Central memory CD8-positive, alpha-beta T cell (primary cell): Measurements from ENCODE around the gene TMEM91.
"Not testable (repeated sequence)": the region's sequence is repeated elsewhere in the genome, so short reads cannot be mapped to it uniquely, and the experiment has no call there.

Source experiments
- ATAC-seq: fragments of 150-1000 bp; cut with Tn5 transposase; replicated peaks from 2 replicates; pipeline ENCODE4 v1.10.0; 2022; ENCODE audit warnings: mild to moderate bottlenecking, moderate FRiP score, moderate number of reproducible peaks; ENCODE audit not compliant: poor library complexity, severe bottlenecking; ENCODE audit errors: extremely low read depth
- DNase-seq, 2 donors: peaks; one replicate each; pipeline ENCODE4 v3.0.0; 2021; ENCODE audit warnings: low spot score in 2 of 2
- H3K27ac Mint-ChIP-seq: one replicate; pipeline ENCODE4 v1.8.0; 2022; ENCODE audit warnings: low read depth, mild to moderate bottlenecking, moderate library complexity, mixed read lengths
- H3K27me3 Mint-ChIP-seq: one replicate; pipeline ENCODE4 v1.8.0; 2022; ENCODE audit warnings: mixed read lengths
- H3K36me3 Mint-ChIP-seq: one replicate; pipeline ENCODE4 v1.8.0; 2022; ENCODE audit warnings: mild to moderate bottlenecking, moderate library complexity, mixed read lengths; ENCODE audit not compliant: insufficient read depth
- H3K4me1 Mint-ChIP-seq: one replicate; pipeline ENCODE4 v1.8.0; 2022; ENCODE audit warnings: mixed read lengths
- H3K4me3 Mint-ChIP-seq: one replicate; pipeline ENCODE4 v1.8.0; 2022; ENCODE audit warnings: mild to moderate bottlenecking, moderate library complexity, mixed read lengths
- H3K9me3 Mint-ChIP-seq: one replicate; pipeline ENCODE4 v1.8.0; 2022; ENCODE audit warnings: mixed read lengths

The TMEM91 gene

DNA sequence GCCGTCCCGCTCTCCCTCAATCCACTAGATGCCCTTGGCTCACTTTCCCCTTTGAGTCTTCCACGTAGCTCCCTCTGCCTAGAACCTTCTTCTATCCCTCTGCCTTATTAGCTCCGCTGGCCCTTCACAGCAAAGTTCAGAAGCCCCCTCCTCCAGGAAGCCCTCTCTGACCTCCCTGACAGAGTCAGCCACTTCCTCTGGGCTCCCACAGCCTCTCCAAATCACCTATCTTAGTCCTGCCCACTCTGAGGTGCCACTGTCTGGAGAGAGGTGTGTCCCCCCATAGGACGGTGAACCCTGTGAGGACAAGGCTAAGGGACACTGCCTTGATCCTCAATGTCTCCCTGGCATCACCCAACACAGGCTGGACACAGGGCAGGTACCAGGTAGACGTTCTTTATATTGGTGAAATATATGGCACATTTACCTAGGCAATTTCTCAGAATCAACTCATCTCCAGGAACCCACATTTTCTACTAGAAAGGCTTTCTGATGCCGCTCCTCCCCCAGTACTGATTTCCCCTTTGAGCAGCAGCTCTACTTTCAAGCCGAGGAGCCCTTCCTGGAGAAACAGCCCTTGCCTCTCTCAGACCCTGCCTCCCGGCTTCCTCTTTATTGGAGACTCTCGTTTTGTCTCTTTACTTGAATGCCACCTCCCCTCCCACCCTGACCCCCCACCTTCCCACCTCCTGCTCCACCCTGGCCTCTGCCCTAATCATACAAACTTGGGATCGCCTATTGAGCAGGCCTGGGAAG lies 19.2 kb upstream of the TMEM91 start:
- Mint-ChIP-seq H3K4me3 (peak overlapping the region; percentile 43), H3K36me3 (peaks cover 39% of the 10 kb centered on the region)

DNA sequence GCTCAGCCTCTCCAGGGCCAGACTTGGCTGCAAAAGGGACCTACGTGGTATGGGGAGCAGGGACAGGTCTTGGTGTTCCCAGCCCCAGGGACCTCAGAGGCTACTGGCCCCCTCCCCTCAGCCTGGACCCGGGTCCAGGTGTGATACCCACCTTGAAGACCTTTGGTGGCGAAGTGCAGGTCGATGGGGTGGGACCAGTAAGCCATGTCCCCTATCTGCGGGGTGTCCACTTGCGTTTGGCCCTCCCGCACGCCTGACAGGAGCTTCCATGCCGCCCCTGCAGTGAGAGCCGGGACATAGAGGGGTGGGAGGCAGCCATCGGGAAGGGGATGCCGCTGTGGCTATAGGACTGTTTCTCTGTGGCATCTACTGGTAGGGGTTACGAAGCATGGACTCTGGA lies 18.6 kb upstream of the TMEM91 start:
- H3K9me3 Mint-ChIP-seq = no peaks in the 10 kb centered on the region
- H3K27me3 Mint-ChIP-seq = no peaks in the 10 kb centered on the region
- DNase-seq = no peak
- H3K36me3 Mint-ChIP-seq = peaks cover 33% of the 10 kb centered on the region
- no peak for ATAC-seq
- H3K4me3 Mint-ChIP-seq = peak overlapping the region; percentile 43
- H3K4me1 Mint-ChIP-seq = peaks cover 49% of the 10 kb centered on the region
- H3K27ac Mint-ChIP-seq = no peak overlapping the region

More for the DNA sequence above, 19.2 kb upstream of the TMEM91 start:
- DNase-seq (no peak), ATAC-seq (no peak)
- Mint-ChIP-seq H3K27me3 (no peaks in the 10 kb centered on the region), H3K9me3 (no peaks in the 10 kb centered on the region), H3K27ac (peak overlapping the region; percentile 92), H3K4me1 (peaks cover 49% of the 10 kb centered on the region)

DNA sequence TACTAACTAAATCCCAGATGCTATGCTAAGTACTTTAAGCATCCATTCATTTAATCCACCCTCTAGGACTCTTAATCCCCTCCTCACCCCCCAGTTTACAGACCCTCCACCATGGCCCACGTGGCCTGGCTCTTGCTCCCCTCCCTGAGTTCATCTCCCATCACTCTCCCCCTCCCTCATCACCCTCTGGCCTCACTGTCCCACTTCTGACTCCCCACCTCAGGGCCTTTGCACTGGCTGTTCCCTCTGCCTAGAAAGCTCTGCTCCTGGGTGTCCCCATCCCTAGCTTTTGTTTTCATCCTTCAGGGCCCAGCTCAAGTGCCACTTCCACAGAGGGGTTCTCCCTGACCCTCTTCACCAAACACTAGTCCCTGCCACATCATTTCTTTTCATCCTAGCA lies 16.6 kb upstream of the TMEM91 start:
- no peak overlapping the region for H3K27ac Mint-ChIP-seq
- peaks cover 56% of the 10 kb centered on the region for H3K4me1 Mint-ChIP-seq
- ATAC-seq (no peak), DNase-seq (no peak)
- no peak overlapping the region for H3K4me3 Mint-ChIP-seq
- H3K9me3 Mint-ChIP-seq = no peaks in the 10 kb centered on the region
- H3K36me3 Mint-ChIP-seq = peaks cover 32% of the 10 kb centered on the region
- H3K27me3 Mint-ChIP-seq = no peaks in the 10 kb centered on the region

DNA sequence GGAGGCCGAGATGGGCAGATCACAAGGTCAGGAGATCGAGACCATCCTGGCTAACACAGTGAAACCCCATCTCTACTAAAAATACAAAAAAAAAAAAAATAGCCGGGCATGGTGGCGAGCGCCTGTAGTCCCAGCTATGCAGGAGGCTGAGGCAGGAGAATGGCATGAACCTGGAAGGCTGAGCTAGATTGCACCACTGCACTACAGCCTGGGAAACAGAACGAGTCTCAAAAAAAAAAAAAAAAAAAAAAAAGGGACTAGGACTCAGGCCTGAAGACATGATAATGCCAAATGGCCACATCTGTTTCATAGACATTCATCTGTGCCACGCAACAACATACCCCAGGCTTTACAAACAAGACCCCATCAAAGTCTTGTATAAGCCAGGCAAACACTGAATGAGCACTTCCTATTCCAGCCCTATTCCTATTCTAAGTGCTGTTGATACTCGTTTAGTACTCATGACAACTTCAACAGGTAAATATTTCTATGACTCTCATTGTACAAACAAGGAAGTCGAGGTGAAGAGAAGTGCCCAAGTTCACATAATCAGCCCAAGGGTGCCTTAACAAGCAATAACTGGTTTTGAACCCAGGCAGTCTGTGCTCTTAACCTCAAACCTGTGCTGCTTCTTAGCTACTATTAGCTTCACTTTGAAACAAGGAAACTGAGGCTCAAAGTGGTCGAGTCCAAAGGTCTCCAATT lies 14.0 kb upstream of the TMEM91 start:
- Mint-ChIP-seq H3K4me3 (peak overlapping the region; percentile 85), H3K4me1 (peaks cover 45% of the 10 kb centered on the region), H3K27me3 (no peaks in the 10 kb centered on the region), H3K36me3 (peaks cover 25% of the 10 kb centered on the region), H3K27ac (no peak overlapping the region), H3K9me3 (no peaks in the 10 kb centered on the region)
- ATAC-seq = no peak
- DNase-seq = no peak

DNA sequence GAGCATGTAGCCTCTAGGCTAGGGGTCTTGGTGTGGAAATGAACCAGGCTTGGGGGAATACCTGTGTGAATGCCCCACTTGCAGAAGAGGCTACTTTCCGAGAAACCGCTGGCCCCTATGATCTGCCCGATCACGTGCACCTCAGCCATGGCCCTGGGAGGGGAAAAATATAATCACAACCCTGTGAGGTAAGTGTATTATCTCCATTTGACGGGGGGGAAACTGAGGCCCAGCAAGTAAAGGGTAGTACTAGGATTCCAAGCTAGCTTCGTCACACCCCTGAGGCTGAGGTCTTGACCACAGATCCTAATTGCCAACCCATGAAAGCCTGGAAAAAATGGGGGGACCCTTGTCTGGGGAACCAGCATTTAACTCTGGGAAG lies 13.0 kb upstream of the TMEM91 start:
- H3K4me3 Mint-ChIP-seq = peak overlapping the region; percentile 85
- ATAC-seq (no peak), DNase-seq (no peak)
- no peaks in the 10 kb centered on the region for H3K27me3 Mint-ChIP-seq
- H3K4me1 Mint-ChIP-seq = peaks cover 34% of the 10 kb centered on the region
- no peaks in the 10 kb centered on the region for H3K9me3 Mint-ChIP-seq
- H3K27ac Mint-ChIP-seq = peak overlapping the region; percentile 99
- peaks cover 23% of the 10 kb centered on the region for H3K36me3 Mint-ChIP-seq

DNA sequence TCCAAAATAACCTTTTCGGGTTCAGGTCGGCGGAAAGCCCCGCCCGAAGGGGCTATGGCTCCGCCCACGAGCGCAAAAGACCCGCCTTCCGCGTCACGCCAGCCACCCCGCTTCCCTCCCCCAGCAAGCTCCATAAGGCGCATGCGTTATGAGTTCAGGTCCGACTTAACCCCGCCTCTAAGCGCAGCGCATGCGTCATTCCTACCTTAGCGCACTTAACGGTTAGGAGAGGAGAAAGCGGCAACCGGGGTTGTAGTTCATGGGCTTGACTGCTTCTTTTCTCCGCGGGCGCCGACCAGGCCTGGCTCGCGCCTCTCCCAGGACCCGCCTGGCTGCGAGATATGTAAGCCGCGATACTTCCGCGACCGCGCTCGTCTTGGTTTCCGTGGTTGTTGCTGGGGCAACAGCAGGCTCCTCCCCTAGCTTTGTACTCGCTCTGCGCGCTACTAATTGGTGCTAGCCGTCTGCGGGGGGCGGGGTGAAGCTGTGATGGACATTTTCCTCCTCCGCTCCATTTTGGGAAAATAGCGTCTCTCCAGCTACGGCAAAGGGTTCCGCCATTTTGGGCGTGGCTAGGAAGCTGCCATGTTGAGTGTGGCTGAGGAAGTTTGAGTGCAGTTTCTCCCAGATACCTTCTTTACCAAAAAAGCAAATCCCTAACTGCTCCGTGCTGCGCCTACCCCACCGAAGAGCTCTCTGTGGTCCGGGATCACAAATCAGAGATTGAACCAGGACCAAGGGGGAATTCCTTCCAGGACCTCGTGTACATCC lies 12.4 kb upstream of the TMEM91 start, which contains the start of gene B9D2:
TSS of gene B9D2 (minus strand) at position 397 of the 771 bp plus-strand sequence. CDS start 630 bp downstream, outside the sequence.
- H3K4me3 Mint-ChIP-seq = peak within 1 kb of the TSS; percentile 85
- peak; percentile 96 to 98 for DNase-seq
- no peaks in the 10 kb centered on the region for H3K27me3 Mint-ChIP-seq
- no peaks in the 10 kb centered on the region for H3K9me3 Mint-ChIP-seq
- H3K36me3 Mint-ChIP-seq = peaks cover 23% of the 10 kb centered on the region
- H3K4me1 Mint-ChIP-seq = peaks cover 32% of the 10 kb centered on the region
- ATAC-seq = peak; percentile 95
- H3K27ac Mint-ChIP-seq = peak within 1 kb of the TSS; percentile 99

DNA sequence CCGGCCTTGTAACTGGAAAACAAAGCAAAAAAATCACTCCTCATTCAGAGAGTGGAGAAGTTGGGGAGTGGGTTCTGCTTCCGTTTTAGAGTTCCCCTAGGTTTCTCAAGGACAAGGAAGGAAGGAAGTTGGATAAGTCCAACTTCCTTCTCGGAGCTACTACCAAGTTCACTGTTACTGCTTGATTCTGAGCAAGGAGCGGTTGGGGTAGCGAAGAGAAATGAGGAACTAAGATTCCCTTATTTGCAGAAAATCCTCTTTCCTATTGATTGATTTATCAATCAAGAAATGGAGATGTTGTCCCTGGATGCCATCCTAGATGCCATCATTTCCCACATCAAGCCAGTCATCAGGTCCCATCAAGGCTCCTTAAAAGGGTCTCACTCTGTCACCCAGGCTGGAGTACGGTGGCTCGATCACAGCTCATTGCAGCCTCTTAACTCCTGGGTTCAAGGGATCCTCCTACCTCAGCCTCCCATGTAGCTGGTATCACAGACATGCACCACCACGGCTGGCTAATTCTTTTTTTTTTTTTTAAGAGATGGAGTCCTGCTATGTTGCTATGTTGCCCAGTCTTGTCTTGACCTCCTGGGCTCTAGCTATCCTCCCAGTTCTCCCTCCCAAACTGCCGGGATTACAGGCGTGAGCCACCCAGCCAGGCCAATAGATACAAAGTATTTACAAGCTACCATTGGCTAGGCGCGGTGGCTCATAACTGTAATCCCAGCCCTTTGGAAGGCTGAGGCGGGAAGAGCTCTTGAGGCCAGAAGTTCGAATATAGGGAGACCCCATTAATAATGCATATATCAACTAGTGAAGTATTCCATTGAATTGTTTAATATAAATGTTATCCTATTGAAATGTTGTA lies 11.6 kb upstream of the TMEM91 start:
- DNase-seq = no peak
- H3K9me3 Mint-ChIP-seq = no peaks in the 10 kb centered on the region
- peaks cover 32% of the 10 kb centered on the region for H3K4me1 Mint-ChIP-seq
- H3K27ac Mint-ChIP-seq = peak overlapping the region; percentile 99
- no peaks in the 10 kb centered on the region for H3K27me3 Mint-ChIP-seq
- H3K36me3 Mint-ChIP-seq = peaks cover 22% of the 10 kb centered on the region
- H3K4me3 Mint-ChIP-seq = peak overlapping the region; percentile 85
- no peak for ATAC-seq

DNA sequence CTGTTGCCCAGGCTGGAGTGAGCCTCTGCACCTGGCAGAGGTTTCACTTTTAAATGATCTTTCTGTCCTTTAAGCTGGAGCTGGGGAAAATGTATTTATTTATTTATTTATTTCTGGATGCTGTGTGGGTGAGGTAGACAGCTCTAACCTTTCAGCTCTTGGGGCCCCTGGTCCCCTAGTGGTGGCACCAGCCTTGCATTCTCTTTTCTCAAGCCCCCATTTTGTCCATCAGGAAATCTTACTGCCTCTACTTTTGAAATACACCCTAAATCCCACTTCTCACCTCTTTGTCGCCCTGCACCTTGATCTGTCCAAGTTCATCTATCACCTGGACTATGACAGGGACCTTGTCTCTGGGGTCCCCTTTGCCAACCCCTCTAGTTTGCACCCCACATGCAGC lies 10.2 kb upstream of the TMEM91 start:
- Mint-ChIP-seq H3K27ac (no peak overlapping the region), H3K4me3 (no peak overlapping the region), H3K36me3 (peaks cover 14% of the 10 kb centered on the region), H3K27me3 (no peaks in the 10 kb centered on the region), H3K9me3 (no peaks in the 10 kb centered on the region), H3K4me1 (peaks cover 28% of the 10 kb centered on the region)
- ATAC-seq = no peak
- DNase-seq = no peak

DNA sequence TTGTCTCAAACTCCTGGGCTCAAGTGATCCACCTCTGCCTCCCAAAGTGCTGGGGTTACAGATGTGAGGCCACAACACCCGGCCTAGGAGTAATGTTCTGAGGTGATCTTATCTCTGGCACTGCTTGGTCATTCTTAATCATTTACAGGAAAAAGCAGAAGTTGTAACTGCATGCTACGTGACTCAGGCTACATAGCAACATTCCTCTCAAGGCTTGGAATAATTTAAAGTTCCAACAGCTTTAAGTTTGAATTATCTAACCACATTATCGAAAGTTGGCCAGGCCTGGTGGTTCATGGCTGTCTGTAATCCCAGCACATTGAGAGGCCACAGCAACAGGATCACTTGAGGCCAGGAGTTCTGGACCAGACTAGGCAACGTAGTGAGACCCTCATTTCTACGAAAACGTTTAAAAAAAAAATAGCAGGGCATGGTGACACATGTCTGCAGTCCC lies 8.5 kb upstream of the TMEM91 start:
- no peak overlapping the region for H3K4me3 Mint-ChIP-seq
- H3K27ac Mint-ChIP-seq = no peak overlapping the region
- no peaks in the 10 kb centered on the region for H3K27me3 Mint-ChIP-seq
- ATAC-seq (no peak), DNase-seq (no peak)
- H3K36me3 Mint-ChIP-seq = peaks cover 12% of the 10 kb centered on the region
- no peaks in the 10 kb centered on the region for H3K9me3 Mint-ChIP-seq
- H3K4me1 Mint-ChIP-seq = peaks cover 28% of the 10 kb centered on the region

DNA sequence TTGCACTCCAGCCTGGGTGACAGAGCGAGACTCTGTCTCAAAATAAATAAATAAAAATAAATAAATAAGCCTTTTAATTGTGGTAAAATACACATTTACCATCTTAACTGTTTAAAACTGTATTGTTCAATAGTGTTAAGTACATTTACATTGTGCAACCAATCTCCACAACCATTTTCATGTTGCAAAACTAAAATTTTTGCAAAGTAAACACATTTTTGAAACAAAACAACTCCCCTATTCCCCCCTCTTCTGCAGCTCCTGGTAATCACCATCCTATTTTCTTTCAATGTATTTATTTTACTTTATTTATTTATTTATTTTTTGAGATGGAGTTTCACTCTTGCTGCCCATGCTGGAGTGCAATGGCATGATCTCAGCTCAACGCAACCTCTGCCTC lies 6.6 kb upstream of the TMEM91 start:
- Mint-ChIP-seq H3K27me3 (no peaks in the 10 kb centered on the region), H3K36me3 (peaks cover 4% of the 10 kb centered on the region), H3K27ac (no peak overlapping the region), H3K9me3 (no peaks in the 10 kb centered on the region), H3K4me3 (no peak overlapping the region), H3K4me1 (peaks cover 17% of the 10 kb centered on the region)
- ATAC-seq = no peak
- DNase-seq = no peak

DNA sequence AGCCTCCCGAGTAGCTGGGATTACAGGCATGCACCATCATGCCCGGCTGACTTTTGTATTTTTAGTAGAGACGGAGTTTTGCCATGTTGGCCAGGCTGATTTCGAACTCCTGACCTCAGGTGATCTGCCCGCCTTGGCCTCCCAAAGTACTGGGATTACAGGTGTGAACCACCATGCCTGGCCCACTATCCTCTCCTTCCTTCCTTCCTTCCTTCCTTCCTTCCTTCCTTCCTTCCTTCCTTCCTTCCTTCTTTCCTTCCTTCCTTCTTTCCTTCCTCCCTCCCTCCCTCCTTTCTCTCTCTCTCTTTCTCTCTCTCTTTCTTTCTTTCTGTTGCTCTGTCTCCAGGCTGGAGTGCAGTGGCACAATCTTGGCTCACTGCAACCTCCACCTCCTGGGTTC lies 5.2 kb upstream of the TMEM91 start:
- not testable (repeated sequence) for H3K4me3 Mint-ChIP-seq, DNase-seq, H3K27me3 Mint-ChIP-seq, H3K36me3 Mint-ChIP-seq, H3K9me3 Mint-ChIP-seq, H3K27ac Mint-ChIP-seq, ATAC-seq
- H3K4me1 Mint-ChIP-seq = peaks cover 19% of the 10 kb centered on the region

DNA sequence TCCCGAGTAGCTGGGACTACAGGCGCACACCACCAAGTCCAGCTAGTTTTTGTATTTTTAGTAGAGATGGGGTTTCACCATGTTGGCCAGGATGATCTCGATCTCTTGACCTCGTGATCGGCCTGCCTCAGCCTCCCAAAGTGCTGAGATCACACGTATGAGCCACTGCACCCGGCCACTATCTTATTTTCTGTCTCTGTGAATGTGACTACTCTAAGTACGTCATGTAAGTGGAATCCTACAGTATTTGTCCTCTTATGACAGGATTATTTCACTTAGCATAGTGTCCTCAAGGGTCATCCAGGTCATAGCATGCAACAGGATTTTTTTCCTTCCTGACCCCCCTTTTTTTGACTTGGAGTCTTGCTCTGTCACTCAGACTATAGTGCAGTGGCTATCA lies 4.8 kb upstream of the TMEM91 start:
- Mint-ChIP-seq H3K4me3 (no peak overlapping the region), H3K27me3 (no peaks in the 10 kb centered on the region), H3K27ac (no peak overlapping the region), H3K36me3 (peaks cover 4% of the 10 kb centered on the region), H3K4me1 (peaks cover 17% of the 10 kb centered on the region), H3K9me3 (no peaks in the 10 kb centered on the region)
- ATAC-seq = no peak
- no peak for DNase-seq
